HEK293 (cell line): Measurements from ENCODE around the gene HRAS.

Source experiments
- GLI4 ChIP-seq: fragments of 450-650 bp; formaldehyde crosslinking; IDR thresholded peaks from 2 replicates; pipeline ENCODE4 v1.5.1; 2016; ENCODE audit warnings: missing biosample characterization, missing genetic modification characterization
- SCRT1 ChIP-seq: fragments of 450-650 bp; formaldehyde crosslinking; IDR thresholded peaks from 2 replicates; pipeline ENCODE4 v1.5.1; 2016; ENCODE audit warnings: missing biosample characterization, missing genetic modification characterization, borderline replicate concordance
- SP2 ChIP-seq: fragments of 450-650 bp; formaldehyde crosslinking; IDR thresholded peaks from 2 replicates; pipeline ENCODE4 v1.5.1; 2016; ENCODE audit warnings: missing biosample characterization, missing genetic modification characterization
- YY1 ChIP-seq: fragments of 450-650 bp; formaldehyde crosslinking; IDR thresholded peaks from 2 replicates; pipeline ENCODE4 v1.5.1; 2018; ENCODE audit warnings: missing biosample characterization, missing genetic modification characterization
- ZBTB21 ChIP-seq: fragments of 450-650 bp; formaldehyde crosslinking; IDR thresholded peaks from 2 replicates; pipeline ENCODE4 v1.5.1; 2017; ENCODE audit warnings: missing biosample characterization, missing genetic modification characterization
- ZBTB8A ChIP-seq: fragments of 450-650 bp; formaldehyde crosslinking; IDR thresholded peaks from 2 replicates; pipeline ENCODE4 v1.5.1; 2016; ENCODE audit warnings: missing biosample characterization, missing genetic modification characterization
- ZNF19 ChIP-seq: fragments of 450-650 bp; formaldehyde crosslinking; IDR thresholded peaks from 2 replicates; pipeline ENCODE4; 2016; ENCODE audit warnings: missing biosample characterization, missing genetic modification characterization, low read depth
- ZNF292 ChIP-seq: fragments of 450-650 bp; formaldehyde crosslinking; IDR thresholded peaks from 2 replicates; pipeline ENCODE4 v1.5.1; 2016; ENCODE audit warnings: low read depth, missing biosample characterization, missing genetic modification characterization, borderline replicate concordance
- ZNF335 ChIP-seq: fragments of 450-650 bp; formaldehyde crosslinking; conservative IDR thresholded peaks from 2 replicates; pipeline ENCODE4 v1.5.1; 2016; ENCODE audit warnings: missing biosample characterization, missing genetic modification characterization
- ZNF530 ChIP-seq: fragments of 450-650 bp; formaldehyde crosslinking; IDR thresholded peaks from 2 replicates; pipeline ENCODE4 v1.5.1; 2016; ENCODE audit warnings: low read depth, missing biosample characterization, missing genetic modification characterization
- ZNF776 ChIP-seq: fragments of 450-650 bp; formaldehyde crosslinking; IDR thresholded peaks from 2 replicates; pipeline ENCODE4 v1.5.0; 2017; ENCODE audit warnings: missing biosample characterization, missing genetic modification characterization, borderline replicate concordance
- ZSCAN30 ChIP-seq: fragments of 450-650 bp; IDR thresholded peaks from 2 replicates; pipeline ENCODE4 v1.5.1; 2018; ENCODE audit warnings: missing biosample characterization, mild to moderate bottlenecking, missing genetic modification characterization, moderate library complexity
- TF ChIP-seq, protein P1 (sequence below): fragments of 450-650 bp; formaldehyde crosslinking; IDR thresholded peaks from 2 replicates; pipeline ENCODE4 v1.5.1; 2016; ENCODE audit warnings: missing biosample characterization, missing genetic modification characterization
- TF ChIP-seq, protein P2 (sequence below): IDR thresholded peaks from 2 replicates; pipeline ENCODE4 v1.6.1; 2011; ENCODE audit warnings: mild to moderate bottlenecking, low read depth, low read length, borderline replicate concordance

DNA sequence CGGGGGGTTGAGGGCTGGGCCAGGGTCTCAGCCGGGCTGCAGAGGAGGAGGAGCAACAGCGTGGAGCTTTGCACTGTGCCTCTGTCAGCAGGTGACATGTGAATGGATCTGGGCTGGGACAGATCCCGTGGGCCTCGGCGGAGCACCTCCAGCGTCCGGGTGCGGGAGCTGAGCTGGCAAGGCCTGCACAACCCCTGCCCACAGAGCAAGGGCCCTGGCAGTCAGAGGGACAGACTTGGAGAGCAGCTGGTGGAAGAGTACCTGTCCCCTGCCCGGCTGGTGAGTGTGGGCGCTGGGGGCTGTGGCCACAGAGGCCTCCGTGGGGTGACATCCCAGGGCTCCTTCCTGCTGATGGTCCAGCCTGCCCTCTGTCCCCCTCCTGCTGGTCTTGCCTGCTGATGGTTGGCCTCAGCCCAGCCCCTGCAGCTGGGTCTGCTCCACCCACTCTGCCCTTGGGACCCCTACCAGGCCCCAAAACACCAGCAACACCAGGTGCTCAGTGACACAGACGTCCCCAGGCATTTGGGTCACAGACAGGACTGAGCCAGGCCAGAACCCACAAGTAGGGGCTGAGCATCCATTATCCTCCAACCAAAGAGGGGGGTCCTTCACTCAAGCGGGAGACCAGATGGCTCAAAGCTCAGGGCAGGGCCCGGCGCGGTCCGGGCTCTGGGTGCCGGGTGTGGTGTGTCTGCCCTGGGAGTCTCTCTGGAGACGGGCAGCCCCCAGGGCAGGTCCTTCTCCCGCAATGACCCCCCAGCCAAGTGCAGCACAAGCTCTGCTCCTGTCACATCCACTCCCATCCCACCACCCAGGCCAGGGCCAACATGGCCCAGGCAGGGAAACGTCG is 5.4 kb upstream of the HRAS start:
- TF ChIP-seq, protein P1, sequence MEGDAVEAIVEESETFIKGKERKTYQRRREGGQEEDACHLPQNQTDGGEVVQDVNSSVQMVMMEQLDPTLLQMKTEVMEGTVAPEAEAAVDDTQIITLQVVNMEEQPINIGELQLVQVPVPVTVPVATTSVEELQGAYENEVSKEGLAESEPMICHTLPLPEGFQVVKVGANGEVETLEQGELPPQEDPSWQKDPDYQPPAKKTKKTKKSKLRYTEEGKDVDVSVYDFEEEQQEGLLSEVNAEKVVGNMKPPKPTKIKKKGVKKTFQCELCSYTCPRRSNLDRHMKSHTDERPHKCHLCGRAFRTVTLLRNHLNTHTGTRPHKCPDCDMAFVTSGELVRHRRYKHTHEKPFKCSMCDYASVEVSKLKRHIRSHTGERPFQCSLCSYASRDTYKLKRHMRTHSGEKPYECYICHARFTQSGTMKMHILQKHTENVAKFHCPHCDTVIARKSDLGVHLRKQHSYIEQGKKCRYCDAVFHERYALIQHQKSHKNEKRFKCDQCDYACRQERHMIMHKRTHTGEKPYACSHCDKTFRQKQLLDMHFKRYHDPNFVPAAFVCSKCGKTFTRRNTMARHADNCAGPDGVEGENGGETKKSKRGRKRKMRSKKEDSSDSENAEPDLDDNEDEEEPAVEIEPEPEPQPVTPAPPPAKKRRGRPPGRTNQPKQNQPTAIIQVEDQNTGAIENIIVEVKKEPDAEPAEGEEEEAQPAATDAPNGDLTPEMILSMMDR: no peak
- TF ChIP-seq, protein P2, sequence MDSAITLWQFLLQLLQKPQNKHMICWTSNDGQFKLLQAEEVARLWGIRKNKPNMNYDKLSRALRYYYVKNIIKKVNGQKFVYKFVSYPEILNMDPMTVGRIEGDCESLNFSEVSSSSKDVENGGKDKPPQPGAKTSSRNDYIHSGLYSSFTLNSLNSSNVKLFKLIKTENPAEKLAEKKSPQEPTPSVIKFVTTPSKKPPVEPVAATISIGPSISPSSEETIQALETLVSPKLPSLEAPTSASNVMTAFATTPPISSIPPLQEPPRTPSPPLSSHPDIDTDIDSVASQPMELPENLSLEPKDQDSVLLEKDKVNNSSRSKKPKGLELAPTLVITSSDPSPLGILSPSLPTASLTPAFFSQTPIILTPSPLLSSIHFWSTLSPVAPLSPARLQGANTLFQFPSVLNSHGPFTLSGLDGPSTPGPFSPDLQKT: no peak
- TF ChIP-seq ZNF776 (tag by site-specific recombination) (no peak), ZNF292 (tag by site-specific recombination) (no peak), ZBTB8A (tag by site-specific recombination) (no peak), SP2 (tag by site-specific recombination) (no peak), ZNF530 (tag by site-specific recombination) (no peak), ZNF335 (no peak), SCRT1 (tag by site-specific recombination) (no peak), GLI4 (tag by site-specific recombination) (no peak), ZNF19 (tag by site-specific recombination) (no peak), ZSCAN30 (no peak), YY1 (no peak), ZBTB21 (no peak)
